ENCODE data around the gene PGLYRP2.

DNA sequence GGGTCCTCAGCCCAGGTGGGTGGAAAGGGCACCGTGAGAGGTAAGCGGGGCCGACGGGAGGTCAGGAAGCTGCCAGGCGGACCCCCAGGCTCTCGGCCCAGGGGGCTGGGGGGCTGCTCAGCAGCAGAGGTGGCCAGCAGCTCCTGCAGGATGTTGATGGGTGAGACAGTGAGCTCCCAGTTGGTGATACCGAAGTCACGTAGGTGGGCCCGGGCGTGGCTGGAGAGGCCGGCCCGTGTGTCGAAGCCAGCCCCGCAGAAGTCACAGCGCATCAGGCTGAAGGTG, 42.5 kb downstream of the PGLYRP2 start:
- TF ChIP-seq EZH2phosphoT487 (IDR thresholded peaks at IDR 0.05; ENCODE audit: insufficient read depth, low read depth) (no peak), EZH2 (IDR thresholded peaks at IDR 0.05; ENCODE audit: insufficient read depth, poor library complexity, severe bottlenecking) (no peak)
